Measurements from ENCODE around the gene SCUBE3. TPM values are rescaled to one million over a fixed set of nuclear protein-coding genes. Genes with fewer than 3 reads are reported as not detected.
A peak's percentile ranks its signal among the peaks of the same experiment; 100 is the strongest.

Gene SCUBE3
- polyA plus RNA-seq, 6 donors from 2014 or later: 0.10 to 0.43 (median 0.25) TPM; not detected in 1

- Mint-ChIP-seq H3K9me3 (no peaks in the 10 kb centered on the region), H3K4me1 (peaks cover 49 to 62% (median 58%) of the 10 kb centered on the region in 3 donors), H3K27ac (peak overlapping the region; percentile 24 to 99 (median 94)), H3K36me3 (peaks cover 6 to 7% of the 10 kb centered on the region in 2 donors), H3K27me3 (no peaks in the 10 kb centered on the region), H3K4me3 (peak overlapping the region; percentile 70 to 93 (median 84))
- ATAC-seq (ENCODE audit: low read depth in 2 of 2) (no peak), DNase-seq (no peak)
These were observed 84.9 kb downstream of the SCUBE3 start for GRCh38 chr6:35298625-35299140.

- Mint-ChIP-seq H3K36me3 (peaks cover under 1 to 4% of the 10 kb centered on the region in 2 donors), H3K27me3 (no peaks in the 10 kb centered on the region), H3K27ac (peak overlapping the region; percentile 73 to 99 (median 86)), H3K4me3 (peak overlapping the region; percentile 70 to 93 (median 84)), H3K4me1 (peaks cover 54 to 67% (median 63%) of the 10 kb centered on the region in 3 donors), H3K9me3 (no peaks in the 10 kb centered on the region)
- ATAC-seq (ENCODE audit: low read depth in 2 of 2) (peak; percentile 51 to 59), DNase-seq (peak; percentile 81)
These were observed 85.9 kb downstream of the SCUBE3 start for GRCh38 chr6:35299674-35300073.

- peak overlapping the region; percentile 70 to 90 (median 80) for H3K4me3 Mint-ChIP-seq
- no peaks in the 10 kb centered on the region for H3K9me3 Mint-ChIP-seq
- ATAC-seq (ENCODE audit: low read depth in 2 of 2) (no peak), DNase-seq (no peak)
- H3K4me1 Mint-ChIP-seq: peaks cover 54 to 67% (median 63%) of the 10 kb centered on the region in 3 donors
- H3K36me3 Mint-ChIP-seq: peaks cover 0 to 4% of the 10 kb centered on the region in 2 donors
- H3K27me3 Mint-ChIP-seq: no peaks in the 10 kb centered on the region
- H3K27ac Mint-ChIP-seq: peak overlapping the region in 5 of 6 donors; percentile 73 to 99 (median 78)
These were observed 87.1 kb downstream of the SCUBE3 start for GRCh38 chr6:35300848-35301247.

Other genes starting within 250 kb of the SCUBE3 start
- gene TCP11, start 72.6 kb upstream of the SCUBE3 start, polyA plus RNA-seq (ENCODE audit: low read depth in 6 of 6): not detected
- 10 to 100 TPM; 22.4 to 42.1 (median 29.8) TPM for gene ZNF76, start 45.8 kb downstream of the SCUBE3 start, polyA plus RNA-seq (ENCODE audit: low read depth in 6 of 6)
- gene DEF6, start 83.9 kb downstream of the SCUBE3 start, polyA plus RNA-seq (ENCODE audit: low read depth in 6 of 6): 100 to 1,000 TPM in 1 of 6 donors, 10 to 100 TPM in 5; 25.8 to 104 (median 58.3) TPM
- 10 to 100 TPM in 1 of 6 donors, 1 to 10 TPM in 4, not detected in 1; 5.6 to 13.9 (median 5.7) TPM for gene PPARD, start 128.6 kb downstream of the SCUBE3 start, polyA plus RNA-seq (ENCODE audit: low read depth in 6 of 6)
- gene FANCE, start 238.4 kb downstream of the SCUBE3 start, polyA plus RNA-seq (ENCODE audit: low read depth in 6 of 6): 1 to 10 TPM; 2.8 to 9.7 (median 6.2) TPM

All from naive B cell (primary cell).